Eye (tissue), 1 donor: ENCODE results near the gene IKZF3.

Experiments
- DNase-seq: peaks from one replicate; pipeline ENCODE4 v3.0.0-alpha.2; 2015

Gene IKZF3

DNA sequence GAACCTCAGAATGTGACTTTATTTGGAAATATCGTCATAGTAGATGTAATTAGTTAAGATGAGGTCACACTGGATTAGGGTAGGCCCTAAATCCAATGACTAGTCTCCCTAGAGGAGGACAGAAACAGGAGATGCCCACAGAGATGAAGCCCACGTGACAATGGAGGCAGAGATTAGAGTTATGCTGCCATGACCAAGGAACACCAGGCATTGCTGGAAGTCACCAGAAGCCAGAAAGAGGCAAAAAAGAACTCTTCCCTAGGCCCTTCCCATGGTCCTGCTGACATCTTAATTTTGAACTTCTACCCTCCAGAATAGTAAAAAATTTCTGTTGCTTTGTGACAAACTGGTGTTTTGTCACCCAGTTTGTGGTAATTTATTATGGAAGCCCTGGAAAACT, 49.6 kb downstream of the IKZF3 start:
- DNase-seq = no peak

DNA sequence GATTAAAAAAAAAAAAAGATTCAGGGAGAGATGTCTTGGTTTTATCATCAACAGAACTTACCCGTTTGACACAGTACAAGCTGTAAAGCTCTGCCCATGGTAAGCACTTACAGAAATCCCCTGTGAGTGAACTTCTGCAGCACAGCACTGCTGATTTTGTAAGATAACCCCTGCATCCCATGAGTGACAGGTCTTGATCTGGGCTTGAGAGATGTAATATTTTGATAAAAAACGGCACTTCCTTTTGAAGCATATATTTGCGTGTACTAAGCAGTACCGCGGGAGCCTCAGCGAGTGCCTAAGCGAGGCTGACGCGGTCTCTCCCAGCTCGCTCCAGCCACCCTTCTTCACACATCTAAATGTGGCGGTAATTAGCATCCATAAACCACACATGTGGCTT, 50.5 kb downstream of the IKZF3 start:
- DNase-seq = no peak

DNA sequence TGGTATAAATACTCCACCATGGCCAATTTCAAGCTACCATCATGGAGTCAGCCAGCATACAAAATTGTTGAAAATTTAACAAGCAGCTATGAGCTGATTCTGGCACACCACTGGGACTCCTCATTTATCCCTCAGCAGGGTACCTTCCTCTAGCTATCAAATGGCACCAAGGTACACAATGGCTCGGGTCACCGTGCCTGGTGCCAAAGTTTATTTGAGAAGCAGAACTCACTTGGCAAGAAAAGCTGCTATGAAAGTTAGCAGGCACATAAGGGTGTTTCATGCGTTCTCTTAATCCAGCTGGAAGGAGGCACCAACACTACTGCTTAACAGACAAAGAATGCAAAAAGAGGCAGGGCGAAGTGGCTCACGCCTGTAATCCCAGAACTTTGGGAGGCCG, 51.6 kb downstream of the IKZF3 start:
- no peak for DNase-seq

DNA sequence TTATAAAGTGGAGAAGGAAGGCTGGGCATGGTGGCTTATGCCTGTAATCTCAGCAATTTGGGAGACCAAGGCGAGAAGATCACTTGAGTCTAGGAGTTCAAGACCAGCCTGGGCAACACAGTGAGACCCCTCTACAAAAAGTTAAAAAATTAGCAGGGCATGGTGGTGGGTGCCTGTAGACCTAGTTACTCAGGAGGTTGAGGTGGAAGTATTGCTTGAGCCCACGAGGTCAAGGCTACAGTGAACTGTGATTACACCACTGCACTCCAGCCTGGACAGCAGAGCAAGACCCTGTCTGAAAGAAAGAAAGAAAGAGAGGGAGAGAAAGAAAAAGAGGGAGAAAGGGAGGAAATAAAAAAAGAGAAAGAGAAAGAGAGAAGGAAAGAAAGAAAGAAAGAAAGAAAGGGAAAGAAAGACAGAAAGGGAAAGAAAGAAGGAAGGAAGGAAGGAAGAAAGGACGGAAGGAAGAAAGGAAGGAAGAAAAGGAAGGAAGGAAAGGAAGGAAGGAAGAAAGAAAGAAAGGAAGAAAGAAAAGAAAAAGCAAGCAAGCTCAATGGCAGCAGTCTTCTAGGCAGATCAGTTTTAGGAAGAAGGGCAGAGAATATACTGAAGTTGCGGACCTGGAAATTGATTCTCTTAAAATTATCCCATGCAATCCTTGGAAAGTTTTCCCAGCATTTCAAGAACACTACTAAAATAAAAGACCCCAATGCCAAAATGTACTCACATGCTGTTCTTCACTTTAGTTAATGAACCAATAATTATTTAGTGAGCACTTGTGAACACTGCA, 53.0 kb downstream of the IKZF3 start:
- DNase-seq = no peak

DNA sequence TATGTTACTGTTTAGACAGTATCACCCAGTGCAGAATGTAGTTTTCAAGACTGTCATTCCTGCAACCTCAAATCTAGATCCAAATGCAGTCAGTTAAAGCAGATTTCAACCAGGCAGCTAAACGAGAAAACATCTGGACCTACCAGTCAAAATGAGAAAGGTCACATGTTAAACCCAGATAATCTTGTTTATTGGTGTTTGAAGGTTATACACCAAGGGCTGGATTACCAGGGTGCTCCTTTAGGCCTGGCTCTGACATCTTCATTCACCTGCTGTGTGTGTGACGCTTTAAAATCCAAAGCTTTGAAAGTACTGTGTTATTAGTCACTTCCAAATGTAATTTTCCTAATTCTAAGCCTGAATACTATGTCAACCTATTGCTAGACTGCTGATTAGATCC, 54.9 kb downstream of the IKZF3 start:
- no peak for DNase-seq

DNA sequence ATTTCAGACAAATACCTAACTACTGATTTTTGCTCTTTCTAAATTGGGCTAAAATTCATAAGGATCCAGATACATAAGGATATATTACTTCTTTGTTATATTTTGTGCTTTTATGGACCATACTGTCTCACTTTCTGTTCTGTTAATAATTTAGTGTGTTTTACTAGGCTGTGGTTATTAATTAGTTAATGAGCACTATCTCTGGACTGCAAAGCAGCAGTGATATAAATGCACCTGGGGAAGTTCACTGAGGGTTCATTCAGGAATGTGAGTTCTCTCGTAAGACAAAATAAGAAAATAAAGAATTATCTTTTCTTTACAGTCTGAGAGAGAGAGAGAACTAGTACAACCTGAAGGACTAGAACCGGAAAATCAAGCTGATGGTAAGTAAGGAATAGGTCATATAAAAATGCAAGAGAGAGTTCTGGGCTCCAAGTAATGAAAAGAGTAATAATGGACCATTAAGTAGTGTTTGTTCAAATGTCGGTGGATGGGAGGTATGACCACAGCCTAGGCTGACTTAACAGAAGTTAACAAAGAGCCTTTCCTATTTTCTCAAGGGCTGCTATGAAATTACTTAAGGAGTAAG, 55.6 kb downstream of the IKZF3 start:
- peak; percentile 35 for DNase-seq

DNA sequence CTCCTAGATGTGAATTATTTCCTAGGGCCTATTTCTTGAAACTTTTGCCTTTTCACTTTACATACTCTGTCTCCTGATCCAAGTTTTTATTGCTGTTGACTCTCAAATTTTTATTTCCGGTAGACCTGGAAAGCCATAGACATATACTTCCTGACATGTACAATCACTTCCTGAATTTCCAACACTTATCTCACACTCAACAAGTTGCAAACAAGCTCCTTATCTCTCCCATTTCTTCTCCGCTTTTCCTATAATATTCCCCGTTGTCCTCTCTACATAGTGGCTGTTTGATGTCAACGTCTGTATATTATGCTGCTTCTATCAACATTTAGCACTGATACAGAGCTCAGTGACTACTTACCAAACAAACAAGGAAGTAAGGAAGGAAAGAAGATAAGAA, 59.3 kb downstream of the IKZF3 start:
- DNase-seq = no peak

DNA sequence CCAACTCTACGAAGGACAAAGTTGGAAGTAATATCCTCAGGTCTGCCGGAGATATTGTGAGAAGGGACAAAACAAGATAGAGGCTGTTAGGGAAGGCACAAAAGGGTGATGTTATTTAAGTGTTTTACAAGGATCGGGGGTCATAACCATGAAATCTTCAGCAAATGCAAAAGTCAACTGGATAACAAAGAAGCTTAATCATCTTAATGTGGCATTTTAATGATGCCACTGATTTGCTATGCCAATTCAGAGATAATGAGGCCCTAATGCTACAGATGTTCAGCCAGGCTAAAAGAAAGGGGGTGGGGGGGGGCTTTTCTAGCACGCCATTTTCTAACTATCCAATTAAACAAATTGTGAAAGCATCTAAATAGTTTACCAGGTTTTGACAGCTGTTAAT, 63.1 kb downstream of the IKZF3 start:
- DNase-seq = peak; percentile 73

DNA sequence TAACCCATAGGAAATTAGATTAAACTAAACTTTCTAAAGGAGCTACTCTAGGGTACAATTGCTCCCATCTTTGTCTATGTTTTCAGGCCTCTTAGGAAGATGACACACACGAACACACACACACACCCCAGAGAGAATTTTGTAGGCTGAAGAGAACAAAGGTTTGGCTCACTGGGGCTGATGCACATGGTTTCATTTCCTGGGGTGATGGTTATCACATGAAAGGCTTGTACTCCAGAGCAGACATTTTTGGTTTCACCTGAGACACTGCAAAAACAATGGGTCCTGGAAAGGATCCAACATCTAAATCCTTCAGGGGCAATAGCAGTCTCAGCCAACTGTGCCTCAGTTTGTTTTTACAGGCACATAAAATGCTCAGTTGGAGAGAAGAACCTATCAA, 63.6 kb downstream of the IKZF3 start:
- DNase-seq = peak; percentile 27

DNA sequence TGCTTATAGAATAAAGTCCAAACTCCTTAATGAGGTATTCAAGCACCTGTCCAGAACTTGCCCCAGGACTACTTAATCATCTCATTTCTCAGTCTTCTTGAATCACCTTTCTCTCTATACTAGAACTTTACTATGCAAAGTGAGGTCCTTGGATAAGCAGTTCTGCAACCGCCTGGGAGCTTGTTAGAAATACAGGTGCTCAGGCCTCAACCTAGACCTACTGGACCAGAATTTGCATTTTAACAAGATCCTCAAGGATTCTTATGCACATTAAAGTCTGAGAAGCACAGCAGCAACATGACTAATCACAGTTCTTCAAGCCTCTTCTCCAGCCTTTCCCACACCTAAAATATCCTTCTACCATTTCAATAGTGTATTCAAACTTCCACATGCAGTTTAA, 64.7 kb downstream of the IKZF3 start:
- no peak for DNase-seq

DNA sequence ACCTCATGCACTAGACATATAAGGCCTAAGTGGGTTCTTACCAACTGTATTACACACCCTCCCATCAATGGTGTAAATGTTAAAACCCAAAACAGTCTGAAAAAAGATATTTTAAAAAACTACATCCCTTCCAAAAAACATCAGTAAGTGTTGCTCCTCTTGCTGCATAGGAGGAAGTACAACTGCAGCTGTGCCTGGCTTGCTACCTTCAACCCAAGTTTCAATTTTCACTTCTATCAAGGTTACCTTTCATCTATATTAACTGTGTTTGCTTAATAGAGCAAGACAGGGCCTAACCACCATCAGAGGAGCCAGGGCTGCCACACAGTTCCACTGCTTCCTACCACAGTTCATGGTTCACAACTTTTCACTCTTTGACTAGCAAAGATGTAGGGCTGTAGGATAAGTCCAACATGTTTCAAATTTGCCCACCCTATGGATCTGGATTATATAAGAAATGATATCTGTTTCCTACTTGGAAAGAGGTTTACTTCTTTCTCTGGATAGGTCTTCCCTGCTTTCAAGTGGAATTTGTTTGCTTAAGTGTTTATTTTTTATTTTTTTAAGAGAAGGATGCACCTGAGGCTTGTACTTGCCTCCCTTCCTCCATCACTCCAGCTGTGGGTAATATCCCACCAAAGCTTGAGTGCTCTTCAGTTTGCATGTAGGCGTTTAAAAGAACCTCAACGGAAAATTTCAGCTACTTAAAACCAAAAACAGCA, 69.7 kb downstream of the IKZF3 start:
- DNase-seq = no peak

DNA sequence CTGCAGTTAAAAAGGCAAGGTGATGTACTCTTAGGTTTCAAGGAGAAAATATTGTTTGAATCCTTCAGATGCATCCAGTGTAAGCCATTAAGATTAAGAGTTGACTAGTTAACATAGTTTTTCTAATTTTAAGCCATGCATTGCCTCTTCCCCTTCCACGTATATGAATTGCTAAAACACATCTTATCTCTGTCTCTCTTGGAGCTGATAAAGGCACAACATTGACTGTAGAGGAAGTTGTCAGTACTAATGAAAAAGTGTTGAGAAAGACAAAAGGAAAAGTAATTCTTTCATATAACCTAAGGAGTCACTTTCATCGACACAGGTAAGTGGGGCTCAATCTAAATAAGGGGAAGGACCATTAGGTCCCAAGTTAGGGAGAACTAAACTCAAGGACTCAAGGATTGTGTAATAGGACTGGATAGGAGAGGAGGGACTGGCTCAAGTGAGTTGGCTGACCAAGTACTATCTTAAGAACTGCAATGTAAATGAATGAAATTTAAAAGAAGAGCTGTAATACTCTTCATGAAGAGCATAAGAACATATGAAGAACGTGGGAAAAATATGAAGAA, 70.7 kb downstream of the IKZF3 start:
- no peak for DNase-seq

DNA sequence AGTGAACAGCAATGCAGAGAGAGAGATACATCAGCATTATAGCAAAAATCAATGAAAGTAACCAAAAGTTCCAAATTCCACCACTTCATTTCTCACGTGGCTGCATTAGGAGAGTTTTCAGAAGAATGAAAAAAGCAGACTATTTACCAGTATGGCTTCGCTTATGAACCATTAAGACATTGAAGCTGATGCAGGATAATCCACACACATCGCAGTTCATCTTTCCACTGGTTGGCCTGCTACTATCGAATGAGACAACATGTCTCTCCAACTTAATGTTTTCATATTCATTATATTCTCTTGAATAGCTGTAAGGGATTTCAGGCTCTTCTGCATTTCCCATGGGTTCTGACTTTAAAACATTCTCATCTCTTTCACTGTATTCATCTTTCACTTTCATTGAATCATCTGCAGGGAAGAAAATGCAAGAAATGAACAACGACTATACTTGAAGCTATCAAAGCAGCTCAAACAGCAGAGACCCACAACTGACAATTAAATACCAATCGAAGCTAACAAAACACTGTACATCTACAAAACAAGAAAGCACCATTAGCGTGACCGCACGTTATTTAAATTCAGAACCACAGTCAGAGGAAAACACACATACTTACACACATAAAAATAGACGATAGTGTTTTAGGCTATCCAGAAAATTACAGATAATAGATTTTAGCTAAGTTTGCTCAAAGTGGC, 71.4 kb downstream of the IKZF3 start:
- no peak for DNase-seq

DNA sequence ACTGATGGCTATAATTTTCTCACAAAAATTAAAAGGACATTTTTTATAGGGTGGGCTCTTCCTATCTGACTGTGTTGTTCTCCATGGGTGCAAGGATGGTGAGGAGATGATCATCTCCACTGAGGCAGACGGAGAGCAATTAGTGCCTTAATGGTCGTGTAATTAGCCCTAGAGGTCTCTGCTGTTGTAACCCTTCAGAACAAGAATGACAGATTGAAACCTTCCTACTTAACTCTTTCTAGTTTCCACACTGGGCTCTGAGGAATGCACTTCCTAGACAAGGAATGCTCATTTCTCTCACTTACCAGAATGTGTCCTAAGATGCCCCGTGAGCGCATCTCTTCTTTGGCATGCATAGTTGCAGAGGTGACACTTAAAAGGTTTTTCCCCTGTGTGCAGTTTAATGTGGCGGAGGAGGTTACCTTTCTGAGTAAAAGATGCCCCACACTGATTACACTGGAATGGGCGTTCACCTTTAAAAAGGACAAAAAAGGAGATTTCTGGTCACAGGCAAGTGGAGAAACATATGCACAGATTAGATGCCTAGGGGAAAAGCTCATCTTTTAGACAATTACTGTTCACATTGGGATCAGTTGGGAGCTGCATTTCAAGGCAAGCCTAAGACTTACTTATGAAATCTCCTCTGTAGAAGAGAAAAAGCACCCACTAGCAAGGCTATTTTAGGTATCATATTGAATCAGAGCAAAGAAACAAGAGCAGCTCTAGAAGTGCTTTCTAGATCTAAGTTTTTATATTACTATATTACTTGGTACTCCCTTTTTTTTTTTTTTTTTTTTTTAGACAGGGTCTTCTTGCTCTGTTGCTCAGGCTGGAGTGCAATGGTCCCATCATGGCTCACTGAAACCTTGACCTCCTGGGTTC, 72.8 kb downstream of the IKZF3 start:
- DNase-seq = peak; percentile 72

DNA sequence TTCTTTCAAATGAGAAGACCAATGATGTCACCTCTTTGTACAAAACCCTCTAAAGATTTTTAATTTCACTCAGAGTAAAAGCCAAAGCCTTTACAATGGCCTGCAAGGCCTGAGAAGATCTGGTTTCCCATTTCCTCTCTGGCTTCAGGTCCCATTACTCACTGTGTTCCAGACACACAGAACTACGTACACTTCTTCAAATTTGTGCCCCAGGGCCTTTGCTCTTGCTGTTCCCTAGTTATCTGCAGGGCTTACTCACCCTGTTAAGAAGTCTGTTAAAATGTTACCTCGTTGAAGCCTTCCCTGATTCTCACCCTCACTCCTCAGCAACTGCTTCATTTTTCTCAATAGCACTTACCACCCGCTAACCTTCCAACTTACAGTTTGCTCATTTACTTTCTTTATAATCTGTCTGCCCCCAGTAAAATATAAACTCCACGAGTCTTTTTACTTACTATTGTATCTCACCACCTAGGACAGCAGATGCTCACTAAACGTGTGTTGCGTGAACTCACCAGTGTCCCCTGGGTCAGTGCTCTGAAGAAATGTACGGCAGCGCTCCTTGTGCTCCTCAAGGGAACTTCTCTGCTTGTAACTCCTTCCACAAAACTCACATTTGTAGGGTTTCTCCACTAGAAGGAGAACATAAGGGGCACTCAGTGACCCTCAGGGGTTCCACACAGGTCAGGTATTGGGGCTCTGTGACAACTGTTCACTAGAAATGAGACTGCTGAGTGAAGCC, 76.2 kb downstream of the IKZF3 start:
- no peak for DNase-seq

DNA sequence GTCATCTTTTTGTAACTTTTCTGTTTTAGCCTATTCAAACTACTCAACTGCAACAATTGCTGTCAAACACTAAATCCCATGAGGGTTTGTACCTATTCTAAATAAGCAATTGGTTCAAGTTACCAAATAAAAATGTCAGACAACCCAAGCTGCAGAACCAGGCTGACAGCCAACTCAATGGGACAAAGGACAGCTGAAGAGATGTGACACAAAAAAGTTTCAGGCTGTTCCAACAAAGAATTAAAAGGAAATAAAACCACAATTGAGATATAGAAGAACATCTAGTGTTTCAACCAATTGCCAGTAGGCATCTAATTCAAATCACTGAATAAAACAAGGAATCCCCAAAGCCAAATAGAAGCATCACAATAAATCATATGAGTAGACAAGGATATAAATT, 77.1 kb downstream of the IKZF3 start:
- no peak for DNase-seq

DNA sequence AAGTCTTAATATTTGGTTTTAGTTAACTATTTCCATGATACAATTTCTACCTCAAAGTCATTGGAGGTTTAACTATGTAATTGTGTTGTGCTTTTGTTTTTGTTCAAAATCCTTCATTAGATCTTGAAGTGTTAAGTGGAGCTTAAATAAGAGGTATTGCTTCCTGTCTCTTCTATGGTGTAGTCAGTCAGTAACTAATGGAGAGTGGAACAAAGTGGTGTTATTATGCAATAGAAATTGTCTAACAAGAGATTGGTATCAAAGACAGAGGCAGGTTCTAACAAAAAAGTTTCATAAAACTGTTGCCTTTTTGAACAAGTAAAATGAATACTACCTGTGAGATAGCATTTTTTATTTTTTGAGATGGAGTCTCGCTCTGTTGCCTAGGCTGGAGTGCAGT, 81.1 kb downstream of the IKZF3 start:
- DNase-seq = no peak

DNA sequence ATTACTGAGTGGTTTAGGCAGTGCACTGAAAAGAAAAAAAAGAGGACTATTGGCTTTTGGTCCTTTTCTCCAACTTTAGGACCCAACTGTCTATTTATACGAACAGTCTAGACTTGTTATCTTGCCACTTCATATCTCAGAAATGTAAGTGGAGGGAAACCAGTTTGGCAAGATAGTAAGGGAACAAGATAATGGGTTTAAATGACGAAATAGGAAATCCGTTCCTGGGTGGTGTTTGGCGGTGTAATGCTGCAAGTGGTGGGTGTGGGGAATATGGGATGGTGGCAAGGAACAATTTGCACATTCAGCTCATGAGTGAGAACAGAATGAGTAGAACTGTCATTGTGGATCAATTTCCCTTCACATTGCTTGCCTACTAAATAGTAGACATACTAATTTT, 81.6 kb downstream of the IKZF3 start:
- DNase-seq = no peak

DNA sequence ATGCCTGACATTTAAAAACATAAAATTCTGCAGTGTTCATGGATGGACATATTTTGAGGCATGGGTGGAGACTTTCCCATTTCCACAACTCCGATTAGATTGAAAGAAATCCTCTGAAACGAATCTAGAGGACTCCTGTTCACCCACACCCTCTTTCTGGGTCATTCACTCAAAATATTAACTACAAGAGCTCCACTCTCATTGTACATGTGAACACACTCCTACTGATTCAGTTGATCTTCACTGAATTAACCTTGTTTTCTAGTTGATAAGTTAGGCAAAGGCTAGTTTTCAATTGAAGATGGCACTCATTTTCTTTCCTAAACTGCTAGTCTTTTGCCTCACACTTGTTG, 82.3 kb downstream of the IKZF3 start:
- DNase-seq = no peak

DNA sequence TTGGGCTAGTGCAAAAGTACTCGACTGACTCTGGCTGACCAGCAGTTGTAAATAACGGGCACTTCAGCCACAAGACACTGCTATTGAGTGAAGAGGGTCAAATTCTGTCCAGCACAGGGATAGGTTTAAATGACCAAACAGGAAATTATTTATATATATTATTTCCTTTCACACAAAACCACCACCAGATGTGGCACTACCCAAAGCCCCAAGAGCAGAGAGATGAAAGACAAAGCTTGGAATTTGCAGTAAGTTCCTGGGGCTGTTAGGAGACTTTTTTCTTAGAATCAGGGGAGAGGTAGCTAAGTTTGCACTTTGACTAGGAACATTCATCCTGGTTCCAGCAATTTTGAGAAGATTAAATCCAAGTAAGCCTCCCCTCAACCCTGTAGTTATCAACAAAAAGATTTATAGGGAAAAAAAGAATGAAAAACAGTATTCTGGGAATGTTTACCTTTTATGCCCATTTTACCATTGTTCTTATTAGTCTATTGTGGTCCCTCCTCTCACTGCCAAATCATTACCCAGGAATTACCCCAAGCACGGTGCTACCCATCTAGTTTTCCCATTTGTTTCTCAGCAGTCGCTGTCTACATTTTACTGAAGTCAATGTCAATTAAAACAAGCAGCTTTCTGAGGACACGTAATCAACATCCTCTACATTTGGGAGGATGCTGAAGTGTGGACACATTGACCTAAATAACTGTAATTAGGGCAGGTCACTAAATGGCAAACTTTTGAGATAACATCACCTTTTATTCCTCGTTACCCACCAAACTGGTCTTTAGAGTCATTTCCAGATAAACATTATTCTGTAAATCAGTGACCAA, 82.9 kb downstream of the IKZF3 start:
- DNase-seq = no peak
